Activated CD8-positive, alpha-beta memory T cell treated with anti-CD3 and anti-CD28 coated beads for 4 hours (primary cell): ENCODE measurements around the gene PLAAT5.

Source experiments
- DNase-seq, 2 donors: peaks; one replicate each; pipeline ENCODE4 v3.0.0-alpha.2; 2020; ENCODE audit warnings: low read depth in 2 of 2

PLAAT5 gene

GRCh38 chr11:63512816-63513215 lies 21.8 kb upstream of the PLAAT5 start:
- no peak for DNase-seq

GRCh38 chr11:63511048-63511748 lies 20.2 kb upstream of the PLAAT5 start:
- no peak for DNase-seq

GRCh38 chr11:63510360-63511047 lies 19.5 kb upstream of the PLAAT5 start:
- no peak for DNase-seq

GRCh38 chr11:63508745-63509144 lies 17.8 kb upstream of the PLAAT5 start:
- DNase-seq, result no peak

- DNase-seq, result no peak
Observed at GRCh38 chr11:63508009-63508408, 17.0 kb upstream of the PLAAT5 start.

GRCh38 chr11:63507511-63507910 lies 16.5 kb upstream of the PLAAT5 start:
- DNase-seq, result no peak

- no peak for DNase-seq
Observed at GRCh38 chr11:63506876-63507275, 15.9 kb upstream of the PLAAT5 start.

GRCh38 chr11:63505857-63506528 lies 15.0 kb upstream of the PLAAT5 start, which contains the start of gene LGALS12:
Gene LGALS12, plus strand, starts transcription at chr11:63506084. Its CDS starts 375 bp downstream, at chr11:63506459.
- DNase-seq, result no peak

- DNase-seq, result no peak
Observed at GRCh38 chr11:63504933-63505586, 14.1 kb upstream of the PLAAT5 start.

GRCh38 chr11:63504054-63504453 lies 13.1 kb upstream of the PLAAT5 start:
- DNase-seq, result no peak

- no peak for DNase-seq
Observed at GRCh38 chr11:63503492-63503891, 12.5 kb upstream of the PLAAT5 start.

GRCh38 chr11:63502252-63502820 lies 11.4 kb upstream of the PLAAT5 start:
- no peak for DNase-seq

GRCh38 chr11:63501236-63501635 lies 10.3 kb upstream of the PLAAT5 start:
- DNase-seq, result no peak

- DNase-seq, result no peak
Observed at GRCh38 chr11:63499874-63500273, 8.9 kb upstream of the PLAAT5 start.

GRCh38 chr11:63494975-63495374 lies 4.0 kb upstream of the PLAAT5 start:
- no peak for DNase-seq

GRCh38 chr11:63493127-63493526 lies 2.2 kb upstream of the PLAAT5 start:
- DNase-seq, result no peak

GRCh38 chr11:63492441-63492840 lies 1.5 kb upstream of the PLAAT5 start:
- no peak for DNase-seq

- DNase-seq, result no peak
Observed at GRCh38 chr11:63491636-63492372, 837 bp upstream of the PLAAT5 start.

- DNase-seq, result no peak
Observed at GRCh38 chr11:63491240-63491587, 247 bp upstream of the PLAAT5 start.

GRCh38 chr11:63489879-63490278 lies 1.1 kb downstream of the PLAAT5 start:
- DNase-seq, result no peak

- DNase-seq, result no peak
Observed at GRCh38 chr11:63488789-63489188, 2.2 kb downstream of the PLAAT5 start.
